HCT116 (cell line): ENCODE data around the gene RAPGEF2. TPM values are rescaled to one million over a fixed set of nuclear protein-coding genes. Genes with fewer than 3 reads are reported as not detected.
A peak's percentile ranks its signal among the peaks of the same experiment; 100 is the strongest.

Source experiments
- ATAC-seq: fragments of 200-7000 bp; cut with Tn5 transposase; 2 replicates; pipeline ENCODE4 v1.9.1; 2020; ENCODE audit warnings: mild to moderate bottlenecking, moderate library complexity
- BruUV-seq: library from RNA; stranded (reverse); fragments of 400-500 nt; replicated peaks from 2 replicates; lab custom pipeline; 2021; lab: Mats Ljungman, UMichigan
- CTCF ChIA-PET: fragments of 300-600 bp; sonication (Branson Sonifier 250); formaldehyde crosslinking; loops from one replicate; lab custom pipeline; 2021; ENCODE audit warnings: antibody characterized with exemption; lab: Charles Lee
- POLR2A ChIA-PET: fragments of 300-600, 350-600 bp; sonication (Branson Sonifier 250); formaldehyde crosslinking; loops from one replicate; lab custom pipeline; 2021; ENCODE audit warnings: antibody characterized with exemption; lab: Charles Lee
- RAD21 ChIA-PET, 2 experiments: fragments of 300-600 bp; sonication (Branson Sonifier 250); formaldehyde crosslinking; loops; one replicate each; lab custom pipeline; 2023; ENCODE audit warnings: low total read pairs in 2 of 2; ENCODE audit not compliant: uncharacterized antibody in 2 of 2, unreplicated experiment in 2 of 2, low non-redundant PET in 1 of 2; lab: Charles Lee
- DNase-seq: peaks from one replicate; pipeline ENCODE4 v3.0.0-alpha.2; 2010; ENCODE audit warnings: low read depth, low spot score
- H2AFZ ChIP-seq: fragments of 200-600 bp; shearing (Covaris generic), sonication (generic); 2 replicates; pipeline ENCODE4 v1.6.1; 2017; ENCODE audit warnings: low read depth, mixed run types, mixed read lengths, antibody characterized with exemption, low read length; ENCODE audit not compliant: poor library complexity, severe bottlenecking
- H3K27ac ChIP-seq: 2 replicates; pipeline ENCODE4 v1.5.1; 2012; ENCODE audit warnings: low read depth, low read length
- H3K27me3 ChIP-seq: fragments of 200-600 bp; sonication (generic); 2 replicates; pipeline ENCODE4 v1.6.1; 2016; ENCODE audit warnings: mixed run types, low read length, mixed read lengths; ENCODE audit not compliant: insufficient read depth
- H3K36me3 ChIP-seq, 2 experiments: fragments of 200-500 bp in 1 of 2; fragments of 200-600 bp in 1 of 2; sonication (Bioruptor generic) in 1 of 2; sonication (generic) in 1 of 2; 2 replicates each; pipeline versions ENCODE4 v1.5.1 to v1.6.1; 2014 to 2016; ENCODE audit warnings: low read length in 2 of 2, inconsistent platforms in 1 of 2, mixed read lengths in 1 of 2, mixed run types in 1 of 2; ENCODE audit not compliant: insufficient read depth in 2 of 2, control insufficient read depth in 1 of 2
- H3K4me1 ChIP-seq, 2 experiments: fragments of 200-600 bp in 1 of 2; sonication (generic) in 1 of 2; 2 replicates each; pipeline versions ENCODE4 v1.5.1 to v1.6.1; 2012 to 2017; ENCODE audit warnings: low read length in 2 of 2, inconsistent platforms in 1 of 2, mild to moderate bottlenecking in 1 of 2, mixed read lengths in 1 of 2, mixed run types in 1 of 2, moderate library complexity in 1 of 2; ENCODE audit not compliant: insufficient read depth in 2 of 2, control insufficient read depth in 1 of 2
- H3K4me2 ChIP-seq: fragments of 200-600 bp; sonication (generic); 2 replicates; pipeline ENCODE4 v1.6.1; 2017; ENCODE audit warnings: mixed run types, low read length, mixed read lengths
- H3K4me3 ChIP-seq, 2 experiments: fragments of 200-600 bp in 1 of 2; sonication (generic) in 1 of 2; replicated peaks in 1 of 2; 2 replicates each; pipeline ENCODE4 v1.5.1; 2011 to 2016; ENCODE audit warnings: low read length in 2 of 2, control low read depth in 1 of 2, low read depth in 1 of 2, mild to moderate bottlenecking in 1 of 2, mixed read lengths in 1 of 2, mixed run types in 1 of 2
- H3K79me2 ChIP-seq: fragments of 200-600 bp; sonication (generic); 2 replicates; pipeline ENCODE4 v1.6.1; 2017; ENCODE audit warnings: mild to moderate bottlenecking, mixed run types, low read length, moderate library complexity, mixed read lengths; ENCODE audit not compliant: insufficient read depth
- H3K9ac ChIP-seq: fragments of 200-600 bp; sonication (generic); 2 replicates; pipeline ENCODE4 v1.6.1; 2016; ENCODE audit warnings: low read length, mixed read lengths
- H3K9me2 ChIP-seq: fragments of 200-600 bp; sonication (generic), shearing (Covaris generic); 2 replicates; pipeline ENCODE4 v1.6.1; 2017; ENCODE audit warnings: mixed run types, mild to moderate bottlenecking, moderate library complexity; ENCODE audit not compliant: insufficient read depth
- H3K9me3 ChIP-seq, 2 experiments: fragments of 200-500 bp in 1 of 2; fragments of 200-600 bp in 1 of 2; sonication (Bioruptor generic) in 1 of 2; sonication (generic) in 1 of 2; 2 replicates each; pipeline ENCODE4 v1.6.1; 2014 to 2017; ENCODE audit warnings: low read length in 2 of 2, mixed read lengths in 2 of 2, inconsistent platforms in 1 of 2, low read depth in 1 of 2, mild to moderate bottlenecking in 1 of 2, mixed run types in 1 of 2, moderate library complexity in 1 of 2; ENCODE audit not compliant: control insufficient read depth in 1 of 2, insufficient read depth in 1 of 2
- H4K20me1 ChIP-seq: fragments of 200-600 bp; sonication (generic), shearing (Covaris generic); 2 replicates; pipeline ENCODE4 v1.6.1; 2017; ENCODE audit warnings: mixed run types, mild to moderate bottlenecking, moderate library complexity; ENCODE audit not compliant: insufficient read depth
- CBX3 ChIP-seq: IDR thresholded peaks from 2 replicates; pipeline ENCODE4 v1.6.1; 2012; ENCODE audit warnings: low read depth
- CEBPB ChIP-seq: IDR thresholded peaks from 2 replicates; pipeline ENCODE4 v1.6.1; 2012; ENCODE audit warnings: low read depth
- EGR1 ChIP-seq: IDR thresholded peaks from 2 replicates; pipeline ENCODE4 v1.6.1; 2012; ENCODE audit warnings: low read depth
- ELF1 ChIP-seq: IDR thresholded peaks from 2 replicates; pipeline ENCODE4 v1.6.1; 2012; ENCODE audit warnings: low read depth, borderline replicate concordance
- EZH2 ChIP-seq: fragments of 200-600 bp; sonication (generic); IDR thresholded peaks from 2 replicates; pipeline ENCODE4 v1.6.1; 2017; ENCODE audit warnings: antibody characterized with exemption, mixed run types
- EZH2phosphoT487 ChIP-seq: fragments of 200-600 bp; IDR thresholded peaks from 2 replicates; pipeline ENCODE4 v1.6.1; 2018; ENCODE audit warnings: antibody characterized with exemption, borderline replicate concordance
- FOSL1 ChIP-seq: IDR thresholded peaks from 2 replicates; pipeline ENCODE4 v1.6.1; 2012; ENCODE audit warnings: low read depth
- JUND ChIP-seq: IDR thresholded peaks from 2 replicates; pipeline ENCODE4 v1.6.1; 2012
- MAX ChIP-seq: IDR thresholded peaks from 2 replicates; pipeline ENCODE4 v1.6.1; 2012
- POLR2A ChIP-seq: IDR thresholded peaks from 2 replicates; pipeline ENCODE4 v1.7.0; 2011; ENCODE audit warnings: borderline replicate concordance; ENCODE audit not compliant: insufficient read depth, insufficient read length; ENCODE audit errors: extremely low read depth
- POLR2AphosphoS5 ChIP-seq: IDR thresholded peaks from 2 replicates; pipeline ENCODE4 v1.6.1; 2011; ENCODE audit warnings: mild to moderate bottlenecking, low read depth, low read length, moderate library complexity
- RAD21 ChIP-seq: IDR thresholded peaks from 2 replicates; pipeline ENCODE4 v1.6.1; 2012; ENCODE audit warnings: low read depth, mild to moderate bottlenecking
- SP1 ChIP-seq: IDR thresholded peaks from 2 replicates; pipeline ENCODE4 v1.6.1; 2012; ENCODE audit warnings: low read depth
- SRF ChIP-seq: IDR thresholded peaks from 2 replicates; pipeline ENCODE4 v1.6.1; 2012; ENCODE audit warnings: low read depth
- TCF7L2 ChIP-seq: IDR thresholded peaks from 2 replicates; pipeline ENCODE4 v1.7.0; 2011; ENCODE audit warnings: borderline replicate concordance, inconsistent platforms; ENCODE audit not compliant: insufficient read depth, insufficient read length; ENCODE audit errors: extremely low read depth
- YY1 ChIP-seq: IDR thresholded peaks from 2 replicates; pipeline ENCODE4 v1.6.1; 2011; ENCODE audit warnings: low read length, low read depth, moderate library complexity, mild to moderate bottlenecking; ENCODE audit not compliant: insufficient replicate concordance; ENCODE audit errors: extremely low read depth
- ZFX ChIP-seq: fragments of 450-650 bp; IDR thresholded peaks from 2 replicates; pipeline ENCODE4 v1.6.1; 2017
- ZNF274 ChIP-seq: fragments of 200-500 bp; sonication (Bioruptor generic); IDR thresholded peaks from 2 replicates; pipeline ENCODE4 v1.6.1; 2014; ENCODE audit warnings: mild to moderate bottlenecking, low read depth, low read length, inconsistent platforms
- intact Hi-C: fragments of 100-400 bp; cut with micrococcal nuclease; formaldehyde crosslinking; loops from 2 replicates; pipeline ENCODE4 v1.10.0; 2022
- total RNA-seq: library from RNA; stranded (reverse); gene quantifications from one replicate; pipeline ENCODE4 v1.2.1, GENCODE V29; 2021; ENCODE audit not compliant: unreplicated experiment
- TF ChIP-seq, protein P1 (sequence below), 3 experiments: fragments of 200-600 bp in 1 of 3; sonication (generic) in 1 of 3; IDR thresholded peaks in 2 of 3; conservative IDR thresholded peaks in 1 of 3; 2 replicates each; pipeline ENCODE4 v1.5.1; 2012 to 2017; ENCODE audit warnings: low read depth in 2 of 3, low read length in 2 of 3, antibody characterized with exemption in 1 of 3, borderline replicate concordance in 1 of 3, control low read depth in 1 of 3, mild to moderate bottlenecking in 1 of 3, mixed read lengths in 1 of 3, mixed run types in 1 of 3, moderate library complexity in 1 of 3; ENCODE audit not compliant: insufficient read depth in 1 of 3

The RAPGEF2 gene
- total RNA-seq, 1 experiment from 2014 or later, result 21.2 TPM

DNA sequence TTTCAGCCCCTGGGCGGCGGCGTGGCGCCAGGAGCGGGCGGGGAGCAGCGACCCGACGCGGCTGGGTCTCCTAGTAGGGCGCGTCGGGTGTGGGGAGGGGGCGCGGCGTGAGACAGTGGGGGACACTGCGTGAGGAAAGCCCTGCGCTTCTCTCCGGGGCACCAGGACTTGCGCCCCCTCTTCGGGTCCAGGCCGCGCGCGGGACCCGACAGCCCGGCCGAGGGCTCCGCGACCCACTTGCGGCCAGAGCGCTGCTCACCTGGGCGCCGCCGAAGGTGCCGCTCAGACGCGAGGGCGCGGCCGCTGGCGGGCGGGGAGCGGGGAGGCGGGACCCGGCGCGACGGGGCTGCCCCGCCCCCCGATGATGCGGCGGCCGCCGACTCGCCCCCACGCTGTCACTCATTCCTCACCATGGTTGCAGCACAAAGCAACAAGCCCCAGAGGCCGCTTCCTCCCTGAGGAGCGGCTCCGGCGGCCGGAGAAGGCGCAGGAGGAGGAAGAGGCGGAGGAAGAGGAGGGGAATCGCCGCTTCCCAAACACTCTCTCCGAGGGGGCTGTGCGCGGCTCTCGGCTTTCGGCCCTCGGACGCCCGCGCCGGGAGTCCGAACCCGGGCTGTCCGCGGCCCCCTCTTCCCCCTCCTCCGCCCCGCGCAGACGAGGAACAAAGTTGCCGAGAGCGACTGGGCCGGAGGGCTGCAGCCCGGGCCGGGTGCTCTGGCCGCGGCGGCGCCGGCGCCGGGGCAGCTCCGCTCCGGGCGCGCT lies at the start of gene RAPGEF2 (continued):
- TF ChIP-seq ELF1 (no peak), SRF (no peak), FOSL1 (no peak), EZH2phosphoT487 (no peak), POLR2AphosphoS5 (peak; percentile 89), SP1 (peak; percentile 70), CBX3 (no peak)

GRCh38 chr4:159055833-159056232 lies 47.0 kb upstream of the RAPGEF2 start:
- POLR2A ChIA-PET, result no interaction called here
- intact Hi-C loops, result no loop called here
- Histone ChIP-seq H3K9me3 (no peaks in the 10 kb centered on the region), H3K36me3 (no peaks in the 10 kb centered on the region), H3K27ac (no peak overlapping the region), H3K9me2 (no peaks in the 10 kb centered on the region), H3K27me3 (0 out of 2 replicates have a peak, but pooled peaks cover 3% of the 10 kb centered on the region), H3K4me1 (no peaks in the 10 kb centered on the region), H2AFZ (no peak overlapping the region), H4K20me1 (no peaks in the 10 kb centered on the region), H3K4me3 (no peak overlapping the region), H3K79me2 (no peaks in the 10 kb centered on the region), H3K9ac (no peak overlapping the region), H3K4me2 (no peak overlapping the region)
- CTCF ChIA-PET, result no interaction called here
- ATAC-seq, result no peak
- TF ChIP-seq SRF (no peak), POLR2AphosphoS5 (no peak), FOSL1 (no peak), RAD21 (no peak), JUND (no peak), ZNF274 (no peak), EGR1 (no peak), ZFX (no peak), SP1 (no peak), MAX (no peak), TCF7L2 (no peak), ELF1 (no peak), CEBPB (no peak), POLR2A (no peak), YY1 (no peak), EZH2 (no peak), CBX3 (no peak)
- TF ChIP-seq, protein P1, sequence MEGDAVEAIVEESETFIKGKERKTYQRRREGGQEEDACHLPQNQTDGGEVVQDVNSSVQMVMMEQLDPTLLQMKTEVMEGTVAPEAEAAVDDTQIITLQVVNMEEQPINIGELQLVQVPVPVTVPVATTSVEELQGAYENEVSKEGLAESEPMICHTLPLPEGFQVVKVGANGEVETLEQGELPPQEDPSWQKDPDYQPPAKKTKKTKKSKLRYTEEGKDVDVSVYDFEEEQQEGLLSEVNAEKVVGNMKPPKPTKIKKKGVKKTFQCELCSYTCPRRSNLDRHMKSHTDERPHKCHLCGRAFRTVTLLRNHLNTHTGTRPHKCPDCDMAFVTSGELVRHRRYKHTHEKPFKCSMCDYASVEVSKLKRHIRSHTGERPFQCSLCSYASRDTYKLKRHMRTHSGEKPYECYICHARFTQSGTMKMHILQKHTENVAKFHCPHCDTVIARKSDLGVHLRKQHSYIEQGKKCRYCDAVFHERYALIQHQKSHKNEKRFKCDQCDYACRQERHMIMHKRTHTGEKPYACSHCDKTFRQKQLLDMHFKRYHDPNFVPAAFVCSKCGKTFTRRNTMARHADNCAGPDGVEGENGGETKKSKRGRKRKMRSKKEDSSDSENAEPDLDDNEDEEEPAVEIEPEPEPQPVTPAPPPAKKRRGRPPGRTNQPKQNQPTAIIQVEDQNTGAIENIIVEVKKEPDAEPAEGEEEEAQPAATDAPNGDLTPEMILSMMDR (IDR thresholded peaks at IDR 0.05 in 2 of 3, conservative IDR thresholded peaks at IDR 0.05 in 1 of 3; ENCODE audit: borderline replicate concordance in 1 of 3, insufficient read depth in 1 of 3, low read depth in 2 of 3, low read length in 2 of 3), result no peak
- BruUV-seq, result no TSS peak
- RAD21 ChIA-PET, result no interaction called here
- DNase-seq, result no peak
